Measurements from ENCODE around the gene SAA2.

DNA sequence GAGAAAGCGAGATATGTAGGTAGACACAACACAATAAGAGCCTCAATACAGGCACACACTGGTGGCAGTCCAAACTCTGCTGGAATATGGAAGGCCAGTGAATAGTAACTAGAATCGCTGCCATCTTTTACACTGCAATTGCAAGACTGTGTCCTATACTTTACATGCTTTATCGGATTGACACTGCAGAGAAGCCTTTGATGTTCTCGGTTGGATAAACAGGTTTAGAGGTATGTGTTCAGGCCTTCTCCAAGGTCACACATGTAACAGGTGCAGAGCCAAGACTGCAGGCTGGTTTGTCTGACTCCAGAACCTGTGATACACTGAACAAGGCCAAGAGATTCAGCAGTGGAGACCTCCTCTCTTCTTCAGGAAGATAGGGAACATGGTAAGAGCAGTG, 22.7 kb upstream of the SAA2 start:
- TF ChIP-seq, protein P1, sequence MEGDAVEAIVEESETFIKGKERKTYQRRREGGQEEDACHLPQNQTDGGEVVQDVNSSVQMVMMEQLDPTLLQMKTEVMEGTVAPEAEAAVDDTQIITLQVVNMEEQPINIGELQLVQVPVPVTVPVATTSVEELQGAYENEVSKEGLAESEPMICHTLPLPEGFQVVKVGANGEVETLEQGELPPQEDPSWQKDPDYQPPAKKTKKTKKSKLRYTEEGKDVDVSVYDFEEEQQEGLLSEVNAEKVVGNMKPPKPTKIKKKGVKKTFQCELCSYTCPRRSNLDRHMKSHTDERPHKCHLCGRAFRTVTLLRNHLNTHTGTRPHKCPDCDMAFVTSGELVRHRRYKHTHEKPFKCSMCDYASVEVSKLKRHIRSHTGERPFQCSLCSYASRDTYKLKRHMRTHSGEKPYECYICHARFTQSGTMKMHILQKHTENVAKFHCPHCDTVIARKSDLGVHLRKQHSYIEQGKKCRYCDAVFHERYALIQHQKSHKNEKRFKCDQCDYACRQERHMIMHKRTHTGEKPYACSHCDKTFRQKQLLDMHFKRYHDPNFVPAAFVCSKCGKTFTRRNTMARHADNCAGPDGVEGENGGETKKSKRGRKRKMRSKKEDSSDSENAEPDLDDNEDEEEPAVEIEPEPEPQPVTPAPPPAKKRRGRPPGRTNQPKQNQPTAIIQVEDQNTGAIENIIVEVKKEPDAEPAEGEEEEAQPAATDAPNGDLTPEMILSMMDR (conservative IDR thresholded peaks at IDR 0.05; ENCODE audit: low read length): no peak
- TF ChIP-seq EZH2phosphoT487 (IDR thresholded peaks at IDR 0.05; ENCODE audit: borderline replicate concordance): no peak
